H1 (cell line): ENCODE data around the gene IL13RA1. TPM values are rescaled to one million over a fixed set of nuclear protein-coding genes. Genes with fewer than 3 reads are reported as not detected.

Experiments used
- CTCF ChIA-PET: fragments of 300-600 bp; sonication (Branson Sonifier 250); formaldehyde crosslinking; loops from one replicate; lab custom pipeline; 2021; ENCODE audit not compliant: partially characterized antibody; lab: Charles Lee
- POLR2A ChIA-PET: fragments of 300-600 bp; sonication (Branson Sonifier 250); formaldehyde crosslinking; loops from one replicate; lab custom pipeline; 2021; ENCODE audit warnings: inconsistent platforms; ENCODE audit not compliant: partially characterized antibody; lab: Charles Lee
- DNase-seq, 2 experiments: peaks; one replicate each; pipeline versions ENCODE4 v3.0.0 to v3.0.0-alpha.2; 2010 to 2022; ENCODE audit warnings: low spot score in 2 of 2, low read depth in 1 of 2, mixed read lengths in 1 of 2
- FAIRE-seq: peaks from 2 replicates; lab custom pipeline; 2011; peaks lifted over from hg19 to GRCh38; lab: Jason Lieb, UNC
- H2AFZ ChIP-seq: 2 replicates; pipeline ENCODE4 v1.8.1; 2012; ENCODE audit warnings: low read length, inconsistent platforms
- H2AK5ac ChIP-seq: 2 replicates; pipeline ENCODE4 v1.6.1; 2013; ENCODE audit warnings: low read depth, low read length
- H2BK120ac ChIP-seq: replicated peaks from 2 replicates; pipeline ENCODE3; 2013; ENCODE audit warnings: low read depth, low read length, inconsistent platforms
- H2BK12ac ChIP-seq: 2 replicates; pipeline ENCODE4 v1.6.1; 2013; ENCODE audit warnings: low read depth, low read length
- H2BK15ac ChIP-seq: 2 replicates; pipeline ENCODE4 v1.6.1; 2013; ENCODE audit warnings: low read length
- H2BK20ac ChIP-seq: 2 replicates; pipeline ENCODE4 v1.6.1; 2013; ENCODE audit warnings: low read length
- H2BK5ac ChIP-seq: 2 replicates; pipeline ENCODE4 v1.6.1; 2013; ENCODE audit warnings: low read depth, low read length
- H3K14ac ChIP-seq: 2 replicates; pipeline ENCODE4 v1.6.1; 2013; ENCODE audit warnings: inconsistent platforms; ENCODE audit not compliant: insufficient read length
- H3K18ac ChIP-seq: 2 replicates; pipeline ENCODE4 v1.6.1; 2013; ENCODE audit warnings: low read length; ENCODE audit errors: extremely low read depth
- H3K23ac ChIP-seq: 2 replicates; pipeline ENCODE4 v1.6.1; 2013; ENCODE audit warnings: inconsistent platforms; ENCODE audit not compliant: insufficient read length
- H3K23me2 ChIP-seq: 2 replicates; pipeline ENCODE4 v1.6.1; 2013; ENCODE audit warnings: low read depth, low read length
- H3K27ac ChIP-seq: 2 replicates; pipeline ENCODE4 v1.6.1; 2011; ENCODE audit warnings: low read depth, low read length, inconsistent platforms
- H3K27me3 ChIP-seq, 4 experiments: replicated peaks in 1 of 4; 1 replicate in 1 of 4; 2 replicates in 3 of 4; pipeline versions ENCODE4 v1.6.1 to v1.8.1; 2011 to 2013; ENCODE audit warnings: low read length in 3 of 4, mild to moderate bottlenecking in 3 of 4, inconsistent platforms in 2 of 4, mixed read lengths in 2 of 4, moderate library complexity in 1 of 4; ENCODE audit not compliant: control insufficient read depth in 3 of 4, insufficient read depth in 3 of 4; ENCODE audit errors: extremely low read depth in 1 of 4
- H3K36me3 ChIP-seq, 4 experiments: 2 replicates each; pipeline versions ENCODE4 v1.6.1 to v1.8.1; 2011 to 2013; ENCODE audit warnings: mild to moderate bottlenecking in 4 of 4, low read length in 3 of 4, moderate library complexity in 2 of 4, control low read depth in 1 of 4, inconsistent platforms in 1 of 4; ENCODE audit not compliant: insufficient read depth in 4 of 4, control insufficient read depth in 2 of 4
- H3K4ac ChIP-seq: replicated peaks from 2 replicates; pipeline ENCODE3; 2013; ENCODE audit warnings: low read length, low read depth, mixed read lengths, inconsistent platforms; ENCODE audit not compliant: insufficient read length
- H3K4me1 ChIP-seq, 4 experiments: replicated peaks in 1 of 4; 1 replicate in 1 of 4; 2 replicates in 3 of 4; pipeline versions ENCODE4 v1.6.1 to v1.8.1; 2011 to 2013; ENCODE audit warnings: low read length in 3 of 4, inconsistent platforms in 2 of 4, mixed read lengths in 1 of 4; ENCODE audit not compliant: insufficient read depth in 4 of 4, control insufficient read depth in 3 of 4
- H3K4me2 ChIP-seq, 2 experiments: 2 replicates each; pipeline versions ENCODE4 v1.6.1 to v1.8.1; 2011 to 2013; ENCODE audit warnings: low read depth in 2 of 2, low read length in 2 of 2, control low read depth in 1 of 2, inconsistent platforms in 1 of 2, mild to moderate bottlenecking in 1 of 2; ENCODE audit not compliant: insufficient read depth in 1 of 2
- H3K4me3 ChIP-seq, 4 experiments: fragments of 200-600, 300-600 bp in 1 of 4; sonication (generic), shearing (Covaris generic), sonication (Bioruptor Twin) in 1 of 4; 2 replicates each; pipeline versions ENCODE4 v1.5.1 to v1.8.1; 2011 to 2016; ENCODE audit warnings: low read length in 4 of 4, low read depth in 3 of 4, control low read depth in 2 of 4, inconsistent platforms in 2 of 4, mild to moderate bottlenecking in 2 of 4, mixed read lengths in 1 of 4, moderate library complexity in 1 of 4; ENCODE audit not compliant: insufficient read depth in 2 of 4; ENCODE audit errors: extremely low read depth in 1 of 4
- H3K56ac ChIP-seq: replicated peaks from 2 replicates; pipeline ENCODE3; 2013; ENCODE audit warnings: low read depth, mild to moderate bottlenecking, mixed read lengths, low read length, inconsistent platforms; ENCODE audit not compliant: insufficient read length
- H3K79me1 ChIP-seq: 2 replicates; pipeline ENCODE4 v1.6.1; 2013; ENCODE audit warnings: low read depth, low read length, control low read depth
- H3K79me2 ChIP-seq, 2 experiments: 2 replicates each; pipeline versions ENCODE4 v1.6.1 to v1.8.1; 2012 to 2013; ENCODE audit warnings: low read length in 2 of 2, mild to moderate bottlenecking in 2 of 2, inconsistent platforms in 1 of 2; ENCODE audit not compliant: insufficient read depth in 2 of 2, control insufficient read depth in 1 of 2
- H3K9ac ChIP-seq, 4 experiments: replicated peaks in 1 of 4; 1 replicate in 1 of 4; 2 replicates in 3 of 4; pipeline versions ENCODE4 v1.6.1 to v1.8.1; 2011 to 2013; ENCODE audit warnings: low read depth in 3 of 4, low read length in 3 of 4, control low read depth in 2 of 4, mild to moderate bottlenecking in 2 of 4, moderate library complexity in 2 of 4, inconsistent platforms in 1 of 4; ENCODE audit errors: extremely low read depth in 1 of 4
- H3K9me3 ChIP-seq, 2 experiments: 2 replicates each; pipeline versions ENCODE4 v1.6.1 to v1.8.1; 2012 to 2013; ENCODE audit warnings: mild to moderate bottlenecking in 2 of 2, moderate library complexity in 2 of 2, control low read depth in 1 of 2, inconsistent platforms in 1 of 2, low read depth in 1 of 2, low read length in 1 of 2, mixed read lengths in 1 of 2; ENCODE audit not compliant: insufficient read depth in 2 of 2
- H4K20me1 ChIP-seq, 2 experiments: replicated peaks in 1 of 2; 2 replicates each; pipeline versions ENCODE3 to v1.8.1; 2011 to 2013; ENCODE audit warnings: inconsistent platforms in 2 of 2, low read length in 2 of 2, mild to moderate bottlenecking in 1 of 2; ENCODE audit not compliant: insufficient read depth in 2 of 2, control insufficient read depth in 1 of 2
- H4K5ac ChIP-seq: 2 replicates; pipeline ENCODE4 v1.6.1; 2013; ENCODE audit warnings: low read length, low read depth, mixed read lengths, inconsistent platforms; ENCODE audit not compliant: insufficient read length
- H4K8ac ChIP-seq: 2 replicates; pipeline ENCODE4 v1.8.0; 2013; ENCODE audit warnings: mild to moderate bottlenecking, moderate library complexity, low read length, inconsistent platforms; ENCODE audit not compliant: insufficient read depth; ENCODE audit errors: extremely low read depth
- H4K91ac ChIP-seq: replicated peaks from 2 replicates; pipeline ENCODE3; 2013; ENCODE audit warnings: low read length, mixed read lengths, inconsistent platforms; ENCODE audit not compliant: insufficient read length
- CHD2 ChIP-seq: IDR thresholded peaks from 2 replicates; pipeline ENCODE4 v1.6.1; 2012; ENCODE audit warnings: low read length, improper control_type of control experiment
- HDAC6 ChIP-seq: IDR thresholded peaks from one replicate; pipeline ENCODE4 v1.7.1; 2012; ENCODE audit warnings: low read depth, mild to moderate bottlenecking, inconsistent platforms, low read length, moderate library complexity
- JUN ChIP-seq: IDR thresholded peaks from 2 replicates; pipeline ENCODE4 v1.6.1; 2011; ENCODE audit warnings: low read depth, mild to moderate bottlenecking, improper control_type of control experiment, low read length
- KDM4A ChIP-seq: IDR thresholded peaks from one replicate; pipeline ENCODE4 v1.7.1; 2012; ENCODE audit warnings: low read depth, mild to moderate bottlenecking, moderate library complexity, low read length, inconsistent platforms; ENCODE audit not compliant: severe bottlenecking
- RBBP5 ChIP-seq: IDR thresholded peaks from 2 replicates; pipeline ENCODE4 v1.7.1; 2012; ENCODE audit warnings: low read depth, mild to moderate bottlenecking, inconsistent platforms, low read length, moderate library complexity, borderline replicate concordance
- RNF2 ChIP-seq: fragments of 200-900, 300-1000 bp; sonication (generic); IDR thresholded peaks from 2 replicates; pipeline ENCODE4 v1.7.1; 2016; ENCODE audit warnings: borderline replicate concordance, low read depth, mild to moderate bottlenecking, antibody characterized with exemption, low read length; ENCODE audit not compliant: poor library complexity, severe bottlenecking; ENCODE audit errors: missing control alignments
- SRF ChIP-seq: IDR thresholded peaks from 2 replicates; pipeline ENCODE4 v1.6.1; 2011; ENCODE audit warnings: mild to moderate bottlenecking, low read depth, low read length, moderate library complexity
- TBP ChIP-seq: IDR thresholded peaks from 2 replicates; pipeline ENCODE4 v1.6.1; 2011; ENCODE audit warnings: low read depth, low read length, improper control_type of control experiment
- TEAD4 ChIP-seq: IDR thresholded peaks from 2 replicates; pipeline ENCODE4 v1.6.1; 2012; ENCODE audit warnings: low read depth, low read length, inconsistent platforms, mixed read lengths
- USF2 ChIP-seq: IDR thresholded peaks from 2 replicates; pipeline ENCODE4 v1.6.1; 2011; ENCODE audit warnings: low read length, improper control_type of control experiment
- WGBS, 2 experiments: shearing (Covaris generic) in 1 of 2; methylation state at CpG; one replicate each; pipeline versions ENCODE4 v1.1.6 to v1.1.7; 2013 to 2015; ENCODE audit warnings: low lambda C conversion rate in 2 of 2, mixed read lengths in 2 of 2, inconsistent platforms in 1 of 2, low coverage in 1 of 2, missing lambda C conversion rate in 1 of 2; ENCODE audit not compliant: insufficient replicate concordance in 2 of 2, insufficient coverage in 1 of 2, insufficient read length in 1 of 2; ENCODE audit errors: extremely low coverage in 1 of 2, missing lambda C conversion rate in 1 of 2; 5-methylcytosine and 5-hydroxymethylcytosine counted together
- polyA plus RNA-seq, 7 experiments: library from polyadenylated mRNA; depleted of rRNA in 3 of 7; stranded (reverse) in 5 of 7; unstranded in 2 of 7; fragments of >200 nt in 5 of 7; fragments of 200-250 nt in 2 of 7; gene quantifications; 1 replicate in 5 of 7; 2 replicates in 1 of 7; 4 replicates in 1 of 7; pipeline versions ENCODE4 v1.2.1 to v1.2.3, GENCODE V29; 2011 to 2013; ENCODE audit warnings: missing spikeins in 2 of 7, mixed read lengths in 2 of 7
- total RNA-seq: library from RNA; stranded (reverse); fragmentation: NEBNext Ultra II Directional; extraction: Animal tissue kit (Norgen Biotek cat#: 25700); gene quantifications from 2 replicates; pipeline ENCODE4 v1.2.1, GENCODE V29; 2021

Gene IL13RA1
- total and polyA plus RNA-seq, 2 of the 8 experiments (the other 6 are each of a cell fraction or from before 2014, with no cell fraction given): 3.3 to 9.4 TPM

- Histone ChIP-seq H3K79me2 (no peaks in the 10 kb centered on the region), H3K23ac (no peak overlapping the region), H3K14ac (no peak overlapping the region), H3K79me1 (no peaks in the 10 kb centered on the region), H2AK5ac (no peak overlapping the region), H3K36me3 (no peaks in the 10 kb centered on the region), H3K4me2 (no peak overlapping the region), H2AFZ (no peak overlapping the region), H4K8ac (no peak overlapping the region), H3K27ac (no peak overlapping the region), H2BK12ac (no peak overlapping the region), H3K4me1 (no peaks in the 10 kb centered on the region), H3K4ac (no peak overlapping the region), H4K91ac (no peak overlapping the region), H2BK15ac (no peak overlapping the region), H2BK5ac (no peak overlapping the region), H4K20me1 (no peaks in the 10 kb centered on the region), H3K27me3 (no peaks in the 10 kb centered on the region), H3K9me3 (no peaks in the 10 kb centered on the region), H3K4me3 (no peak overlapping the region), H3K9ac (no peak overlapping the region), H4K5ac (no peak overlapping the region), H3K23me2 (no peaks in the 10 kb centered on the region), H2BK120ac (no peak overlapping the region), H3K56ac (no peak overlapping the region), H2BK20ac (no peak overlapping the region), H3K18ac (no peak overlapping the region)
- DNase-seq (no peak), FAIRE-seq (no peak)
- ChIA-PET POLR2A (no interaction called here), CTCF (interaction anchor here (0.6 kb wide), 1 partner anchor 282 kb away, joined by 3 read pairs; no protein-coding TSS in a partner anchor)
- TF ChIP-seq USF2 (no peak), TBP (no peak), CHD2 (no peak), KDM4A (no peak), JUN (no peak), RBBP5 (no peak), TEAD4 (no peak), RNF2 (no peak), HDAC6 (no peak), SRF (no peak)
- 81% methylated on average over 2 of the region's 2 CpGs; no CpG with 5 or more reads in 1 of the 2 experiments for WGBS, 2 experiments
These were observed 53.1 kb downstream of the IL13RA1 start for GRCh38 chrX:118780509-118780908.
